Lower leg skin (tissue), 4 donors: ENCODE results near the gene ASZ1. TPM values are rescaled to one million over a fixed set of nuclear protein-coding genes. Genes with fewer than 3 reads are reported as not detected.

ENCODE experiments used
- DNase-seq, 2 donors: peaks; one replicate each; pipeline ENCODE4 v3.0.0-alpha.2; 2019; ENCODE audit warnings: low spot score in 2 of 2
- H3K4me3 ChIP-seq: fragments of 200-600 bp; sonication (generic); 2 replicates; pipeline ENCODE4 v1.5.1; 2017; ENCODE audit warnings: mild to moderate bottlenecking, low read depth; ENCODE audit not compliant: poor library complexity, severe bottlenecking
- CTCF ChIP-seq, 3 donors: fragments of 450-650 bp; IDR thresholded peaks; one replicate each; pipeline ENCODE4 v1.5.1; 2016; ENCODE audit warnings: antibody characterized with exemption in 3 of 3, mild to moderate bottlenecking in 3 of 3, moderate library complexity in 2 of 3
- POLR2A ChIP-seq, 2 donors: fragments of 450-650 bp; IDR thresholded peaks; one replicate each; pipeline ENCODE4 v1.6.1; 2016 to 2017; ENCODE audit warnings: antibody characterized with exemption in 2 of 2, mild to moderate bottlenecking in 1 of 2, moderate library complexity in 1 of 2
- WGBS, 2 donors: methylation state at CpG; one replicate each; pipeline ENCODE4 v1.1.5; 2018; 5-methylcytosine and 5-hydroxymethylcytosine counted together
- intact Hi-C: fragments of 100-400 bp; cut with DNase I; formaldehyde crosslinking; loops from one replicate; pipeline ENCODE4 v1.15.0; 2023; ENCODE audit warnings: low total_unique reads
- total RNA-seq, 4 donors: library from RNA; depleted of rRNA; stranded (reverse); fragments of >200 nt; gene quantifications; one replicate each; pipeline ENCODE4 v1.1.0, GENCODE V29; 2016

ASZ1 gene
- total RNA-seq, 4 donors from 2014 or later, result not detected

- 48 to 49% methylated on average over 6 of the region's 6 CpGs for WGBS, 2 donors
- no peak for DNase-seq
- no peak overlapping the region for H3K4me3 ChIP-seq
- TF ChIP-seq POLR2A (IDR thresholded peaks at IDR 0.05) (no peak), CTCF (IDR thresholded peaks at IDR 0.05) (no peak)
- intact Hi-C loops, result loop anchor here (5.0 kb wide), 1 partner anchor 527 kb away; no protein-coding TSS in a partner anchor
Measured at GRCh38 chr7:117385363-117386109, 41.8 kb downstream of the ASZ1 start.

GRCh38 chr7:117384688-117385362 is 42.5 kb downstream of the ASZ1 start:
- TF ChIP-seq POLR2A (IDR thresholded peaks at IDR 0.05) (no peak), CTCF (IDR thresholded peaks at IDR 0.05) (no peak)
- WGBS, 2 donors, result 62 to 68% methylated on average over 5 of the region's 5 CpGs
- intact Hi-C loops, result loop anchor here (5.0 kb wide), 1 partner anchor 527 kb away; no protein-coding TSS in a partner anchor
- DNase-seq, result no peak
- no peak overlapping the region for H3K4me3 ChIP-seq

- no peak for DNase-seq
- 67 to 73% methylated on average over 3 of the region's 3 CpGs for WGBS, 2 donors
- TF ChIP-seq POLR2A (IDR thresholded peaks at IDR 0.05) (no peak), CTCF (IDR thresholded peaks at IDR 0.05) (no peak)
- intact Hi-C loops, result no loop called here
- H3K4me3 ChIP-seq, result no peak overlapping the region
Measured at GRCh38 chr7:117383483-117384189, 43.7 kb downstream of the ASZ1 start.

GRCh38 chr7:117383046-117383445 is 44.2 kb downstream of the ASZ1 start:
- TF ChIP-seq POLR2A (IDR thresholded peaks at IDR 0.05) (no peak), CTCF (IDR thresholded peaks at IDR 0.05) (no peak)
- 84% methylated on average over 2 of the region's 2 CpGs for WGBS, 2 donors
- H3K4me3 ChIP-seq, result no peak overlapping the region
- DNase-seq, result no peak
- intact Hi-C loops, result no loop called here

GRCh38 chr7:117381362-117381761 is 45.9 kb downstream of the ASZ1 start:
- no peak for TF ChIP-seq POLR2A (IDR thresholded peaks at IDR 0.05)
- TF ChIP-seq CTCF (IDR thresholded peaks at IDR 0.05), result no peak
- DNase-seq, result no peak
- no peak overlapping the region for H3K4me3 ChIP-seq
- intact Hi-C loops, result no loop called here
